SKM-1 treated with dmso at 0.1 percent for 144 hours (cell line): Measurements from ENCODE around the gene IQUB.
"Not testable (repeated sequence)": the region's sequence is repeated elsewhere in the genome, so short reads cannot be mapped to it uniquely, and the experiment has no call there.

Experiments used
- DNase-seq: peaks from one replicate; lab custom pipeline; 2025; ENCODE audit not compliant: unreplicated experiment; lab: John Stamatoyannopoulos, UW

IQUB gene

DNA sequence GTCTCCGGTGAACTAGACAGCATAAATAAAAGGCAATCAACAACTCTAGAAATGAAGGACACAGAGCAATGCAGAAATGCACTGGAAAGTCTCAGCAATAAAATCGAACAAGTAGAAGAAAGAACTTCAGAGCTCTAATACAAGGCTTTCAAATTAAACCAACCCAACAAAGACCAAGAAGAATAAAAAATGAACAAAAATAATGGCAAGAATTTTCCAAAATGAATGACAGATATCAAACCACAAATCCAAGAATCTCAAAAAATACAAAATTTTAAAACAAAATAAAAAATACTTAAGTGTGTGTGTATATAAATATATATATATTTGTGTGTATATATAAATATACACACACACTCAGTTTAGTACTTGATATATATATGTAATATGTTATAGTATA, 110.8 kb downstream of the IQUB start:
- no peak for DNase-seq

DNA sequence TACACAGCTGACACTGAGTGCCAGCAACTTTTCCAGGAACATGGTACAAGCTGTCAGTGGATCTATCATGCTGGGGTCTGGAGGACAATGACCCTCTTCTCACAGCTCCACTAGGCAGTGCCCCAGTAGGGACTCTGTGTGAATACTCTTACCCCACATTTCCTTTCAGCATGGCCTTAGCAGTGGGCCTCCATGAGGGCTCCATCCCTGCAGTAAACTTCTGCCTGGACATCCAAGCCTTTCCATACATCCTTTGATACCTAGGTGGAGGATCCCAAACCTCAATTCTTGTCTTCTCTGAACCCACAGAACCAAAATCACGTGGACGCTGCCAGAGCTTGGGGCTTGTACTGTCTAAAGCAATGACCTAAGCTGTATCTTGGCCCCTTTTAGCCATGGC, 116.8 kb downstream of the IQUB start:
- DNase-seq, result no peak

DNA sequence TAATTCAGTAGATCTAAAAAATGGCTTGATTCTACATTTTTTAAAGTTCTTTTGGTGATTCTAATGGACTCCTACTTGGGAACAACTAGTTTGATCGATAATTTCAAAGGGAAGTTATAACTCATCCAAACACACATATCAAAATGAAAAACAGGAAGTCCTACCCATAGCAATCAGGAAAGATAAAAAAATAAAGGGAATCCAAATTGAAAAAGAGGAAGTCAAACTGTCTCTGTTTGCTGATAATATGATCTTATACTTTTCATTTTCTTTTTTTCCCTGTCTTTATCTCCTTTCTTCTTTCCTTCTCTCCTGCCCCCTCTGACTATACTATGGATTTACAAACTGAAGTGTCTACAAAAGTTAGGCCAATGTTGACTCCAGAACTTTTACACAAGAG, 118.8 kb downstream of the IQUB start:
- peak; percentile 8 for DNase-seq

DNA sequence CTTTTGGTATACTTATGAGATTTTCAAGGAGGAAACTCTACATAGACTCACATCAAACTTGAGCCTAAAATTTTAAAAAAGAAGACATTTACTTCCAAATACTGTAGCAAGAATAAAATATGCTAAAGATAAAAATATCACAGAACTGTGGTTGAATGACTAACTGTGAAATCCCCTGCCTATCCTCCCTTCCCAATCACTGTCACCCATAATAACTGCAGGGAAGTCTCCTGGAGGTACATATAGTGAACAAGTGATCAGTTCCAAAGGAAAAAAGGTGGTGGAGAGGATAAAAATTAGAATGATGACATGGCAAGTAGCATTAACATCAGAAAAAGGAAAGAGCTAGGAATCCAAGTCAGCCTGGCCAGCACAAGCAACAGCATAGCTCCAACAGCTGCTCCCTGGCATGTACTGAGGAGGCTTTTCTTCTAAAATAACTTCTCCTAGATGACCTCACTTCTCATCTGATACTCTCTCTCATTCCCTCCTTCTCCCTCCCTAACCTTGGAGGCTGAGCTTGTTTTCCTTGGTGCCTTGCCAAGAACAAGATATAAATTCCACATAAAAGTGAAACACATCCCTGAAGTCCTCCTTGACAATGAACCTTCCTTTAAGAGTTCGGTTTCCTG, 124.0 kb downstream of the IQUB start:
- DNase-seq, result no peak

DNA sequence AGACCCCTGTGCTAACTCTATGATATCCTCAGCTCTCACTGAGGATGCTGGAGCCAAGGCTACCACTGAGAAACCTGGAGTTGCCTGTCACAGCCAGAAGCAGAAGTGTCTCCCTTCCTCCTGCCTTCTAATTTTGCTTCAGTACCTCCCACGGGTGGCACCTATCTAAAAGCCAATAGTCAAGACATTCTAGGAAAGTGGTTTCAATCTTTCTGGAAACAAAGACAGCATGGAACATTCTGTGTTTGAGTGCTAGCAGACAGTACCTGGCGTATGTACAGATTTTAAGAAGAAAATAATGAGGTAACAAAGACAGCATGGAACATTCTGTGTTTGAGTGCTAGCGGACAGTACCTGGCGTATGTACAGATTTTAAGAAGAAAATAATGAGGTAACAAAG, 126.4 kb downstream of the IQUB start:
- not testable (repeated sequence) for DNase-seq
